ENCODE data around the gene PIK3CG. TPM values are rescaled to one million over a fixed set of nuclear protein-coding genes. Genes with fewer than 3 reads are reported as not detected.

Gene PIK3CG
- total RNA-seq, 1 donor from 2014 or later = 2.4 TPM

- Mint-ChIP-seq H3K4me1 (ENCODE audit: unreplicated experiment) (peaks cover 35% of the 10 kb centered on the region), H3K27me3 (ENCODE audit: unreplicated experiment) (peaks cover 2% of the 10 kb centered on the region), H3K36me3 (ENCODE audit: low read depth, unreplicated experiment) (no peaks in the 10 kb centered on the region), H3K27ac (ENCODE audit: unreplicated experiment) (peak overlapping the region; percentile 7), H3K4me3 (ENCODE audit: unreplicated experiment) (no peak overlapping the region), H3K9me3 (ENCODE audit: unreplicated experiment) (no peaks in the 10 kb centered on the region)
- no peak for TF ChIP-seq CTCF (IDR thresholded peaks at IDR 0.05; ENCODE audit: unreplicated experiment)
- DNase-seq (ENCODE audit: low spot score) = no peak
Measured at GRCh38 chr7:106866298-106867281, 1.5 kb downstream of the PIK3CG start.

- no peaks in the 10 kb centered on the region for H3K9me3 Mint-ChIP-seq (ENCODE audit: unreplicated experiment)
- H3K27ac Mint-ChIP-seq (ENCODE audit: unreplicated experiment) = no peak overlapping the region
- H3K4me3 Mint-ChIP-seq (ENCODE audit: unreplicated experiment) = no peak overlapping the region
- TF ChIP-seq CTCF (IDR thresholded peaks at IDR 0.05; ENCODE audit: unreplicated experiment) = no peak
- peaks cover 2% of the 10 kb centered on the region for H3K27me3 Mint-ChIP-seq (ENCODE audit: unreplicated experiment)
- no peaks in the 10 kb centered on the region for H3K36me3 Mint-ChIP-seq (ENCODE audit: low read depth, unreplicated experiment)
- no peak for DNase-seq (ENCODE audit: low spot score)
- H3K4me1 Mint-ChIP-seq (ENCODE audit: unreplicated experiment) = peaks cover 40% of the 10 kb centered on the region
Measured at GRCh38 chr7:106867641-106868351, 2.7 kb downstream of the PIK3CG start.

- DNase-seq (ENCODE audit: low spot score) = no peak
- Mint-ChIP-seq H3K36me3 (ENCODE audit: low read depth, unreplicated experiment) (no peaks in the 10 kb centered on the region), H3K27ac (ENCODE audit: unreplicated experiment) (no peak overlapping the region), H3K4me3 (ENCODE audit: unreplicated experiment) (no peak overlapping the region), H3K4me1 (ENCODE audit: unreplicated experiment) (peaks cover 40% of the 10 kb centered on the region), H3K9me3 (ENCODE audit: unreplicated experiment) (no peaks in the 10 kb centered on the region), H3K27me3 (ENCODE audit: unreplicated experiment) (peaks cover 2% of the 10 kb centered on the region)
- no peak for TF ChIP-seq CTCF (IDR thresholded peaks at IDR 0.05; ENCODE audit: unreplicated experiment)
Measured at GRCh38 chr7:106868364-106868763, 3.3 kb downstream of the PIK3CG start.

- Mint-ChIP-seq H3K4me1 (ENCODE audit: unreplicated experiment) (peaks cover 32% of the 10 kb centered on the region), H3K27me3 (ENCODE audit: unreplicated experiment) (no peaks in the 10 kb centered on the region), H3K4me3 (ENCODE audit: unreplicated experiment) (no peak overlapping the region), H3K27ac (ENCODE audit: unreplicated experiment) (no peak overlapping the region), H3K36me3 (ENCODE audit: low read depth, unreplicated experiment) (no peaks in the 10 kb centered on the region), H3K9me3 (ENCODE audit: unreplicated experiment) (no peaks in the 10 kb centered on the region)
- no peak for TF ChIP-seq CTCF (IDR thresholded peaks at IDR 0.05; ENCODE audit: unreplicated experiment)
- DNase-seq (ENCODE audit: low spot score) = no peak
Measured at GRCh38 chr7:106869954-106870353, 4.9 kb downstream of the PIK3CG start.
